ENCODE results near the gene AKAP13.

Gene AKAP13

GRCh38 chr15:85547386-85547785, 167.0 kb downstream of the AKAP13 start:
- TF ChIP-seq, protein P1, sequence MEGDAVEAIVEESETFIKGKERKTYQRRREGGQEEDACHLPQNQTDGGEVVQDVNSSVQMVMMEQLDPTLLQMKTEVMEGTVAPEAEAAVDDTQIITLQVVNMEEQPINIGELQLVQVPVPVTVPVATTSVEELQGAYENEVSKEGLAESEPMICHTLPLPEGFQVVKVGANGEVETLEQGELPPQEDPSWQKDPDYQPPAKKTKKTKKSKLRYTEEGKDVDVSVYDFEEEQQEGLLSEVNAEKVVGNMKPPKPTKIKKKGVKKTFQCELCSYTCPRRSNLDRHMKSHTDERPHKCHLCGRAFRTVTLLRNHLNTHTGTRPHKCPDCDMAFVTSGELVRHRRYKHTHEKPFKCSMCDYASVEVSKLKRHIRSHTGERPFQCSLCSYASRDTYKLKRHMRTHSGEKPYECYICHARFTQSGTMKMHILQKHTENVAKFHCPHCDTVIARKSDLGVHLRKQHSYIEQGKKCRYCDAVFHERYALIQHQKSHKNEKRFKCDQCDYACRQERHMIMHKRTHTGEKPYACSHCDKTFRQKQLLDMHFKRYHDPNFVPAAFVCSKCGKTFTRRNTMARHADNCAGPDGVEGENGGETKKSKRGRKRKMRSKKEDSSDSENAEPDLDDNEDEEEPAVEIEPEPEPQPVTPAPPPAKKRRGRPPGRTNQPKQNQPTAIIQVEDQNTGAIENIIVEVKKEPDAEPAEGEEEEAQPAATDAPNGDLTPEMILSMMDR (IDR thresholded peaks at IDR 0.05; ENCODE audit: extremely low read depth, missing control alignments) = no peak
- DNase-seq (ENCODE audit: low spot score) = peak; percentile 20

DNA sequence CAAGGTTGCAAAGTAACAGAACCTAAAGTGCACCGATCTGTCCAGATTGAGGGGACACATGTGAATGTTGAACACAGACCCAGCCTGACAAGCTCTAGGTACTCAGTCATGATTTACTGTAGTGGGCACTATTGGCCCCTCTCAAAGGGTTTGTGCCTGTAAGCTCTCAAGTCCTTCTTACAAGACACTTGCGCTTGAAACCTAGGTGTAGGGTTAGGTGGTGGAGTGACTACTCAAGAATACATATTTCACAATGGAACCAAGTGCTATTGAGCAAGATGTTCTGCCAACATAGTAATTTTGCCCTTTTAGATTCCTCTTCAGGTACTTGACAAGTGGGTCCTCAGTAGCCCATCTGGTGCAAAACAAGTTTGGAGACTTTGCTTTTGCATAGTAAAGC, 169.9 kb downstream of the AKAP13 start:
- TF ChIP-seq, protein P1 (IDR thresholded peaks at IDR 0.05; ENCODE audit: extremely low read depth, missing control alignments) = no peak
- DNase-seq (ENCODE audit: low spot score) = no peak

GRCh38 chr15:85551221-85551832, 170.9 kb downstream of the AKAP13 start:
- DNase-seq (ENCODE audit: low spot score) = no peak
- TF ChIP-seq, protein P1 (IDR thresholded peaks at IDR 0.05; ENCODE audit: extremely low read depth, missing control alignments) = no peak

DNA sequence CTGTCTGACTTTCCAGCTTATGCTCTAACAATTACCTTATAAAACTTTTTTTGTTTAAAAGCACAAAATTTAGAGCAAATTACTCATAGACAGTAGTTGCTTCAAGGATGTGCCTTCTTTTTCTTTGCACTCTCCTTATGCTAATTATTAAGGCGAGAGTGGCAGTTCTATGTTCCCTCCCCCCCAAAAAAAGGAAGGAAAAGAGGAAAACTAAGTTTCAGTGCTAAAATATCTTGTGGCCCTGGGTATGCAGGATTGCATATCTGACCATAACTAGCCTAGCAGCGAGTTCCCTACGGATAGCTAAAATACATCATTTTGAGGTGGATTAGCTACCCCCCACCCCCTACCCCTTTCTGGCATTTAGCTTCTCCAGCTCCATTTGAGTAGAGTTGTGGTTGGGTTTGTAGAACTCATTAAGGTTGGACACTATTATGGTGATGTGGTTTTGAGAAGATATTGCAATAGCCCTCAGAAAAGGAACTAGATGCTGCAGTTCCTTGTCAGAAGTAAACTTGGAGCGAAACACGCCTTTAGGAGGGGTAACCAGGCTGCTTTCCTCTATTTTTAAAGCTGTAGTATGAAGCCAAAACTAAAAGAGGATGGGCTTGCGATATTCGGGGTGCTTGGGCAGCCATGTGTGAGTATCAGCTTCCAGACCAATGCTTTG, 174.6 kb downstream of the AKAP13 start:
- no peak for DNase-seq (ENCODE audit: low spot score)
- TF ChIP-seq, protein P1 (IDR thresholded peaks at IDR 0.05; ENCODE audit: extremely low read depth, missing control alignments) = no peak

DNA sequence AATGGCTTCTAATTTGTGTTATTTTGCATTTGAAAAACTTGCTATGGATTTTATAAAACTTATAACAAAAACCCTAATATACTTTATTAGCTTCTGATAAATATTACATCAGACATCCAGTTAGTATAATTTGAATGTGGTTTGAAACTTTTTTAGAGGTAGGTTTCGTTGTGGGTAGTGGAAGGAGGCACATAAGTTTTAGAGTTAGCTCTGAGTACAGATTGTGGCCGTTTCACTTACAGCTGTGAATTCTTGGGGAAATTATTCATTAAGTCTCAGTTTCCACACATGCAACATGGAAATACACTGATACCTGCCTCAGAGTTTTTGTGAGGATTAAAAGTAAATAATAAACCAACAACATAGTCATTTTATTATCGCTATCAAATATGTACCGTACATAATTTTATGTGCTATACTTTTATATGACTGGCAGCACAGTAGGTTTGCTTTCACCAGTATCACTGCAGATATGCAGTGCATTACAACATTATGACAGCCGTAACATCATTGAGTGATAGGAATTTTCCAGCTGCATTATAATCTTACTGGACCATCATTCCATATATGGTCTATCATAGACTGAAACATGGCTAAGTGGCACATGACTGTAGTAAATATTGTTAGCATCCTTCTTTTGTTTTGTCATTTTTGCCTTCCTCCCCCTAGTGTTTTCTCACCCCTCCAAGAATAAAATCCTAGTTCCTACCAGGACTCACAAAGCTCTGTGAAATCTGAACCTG, 175.6 kb downstream of the AKAP13 start:
- TF ChIP-seq, protein P1 (IDR thresholded peaks at IDR 0.05; ENCODE audit: extremely low read depth, missing control alignments) = no peak
- DNase-seq (ENCODE audit: low spot score) = no peak

GRCh38 chr15:85556618-85556895, 176.2 kb downstream of the AKAP13 start:
- TF ChIP-seq, protein P1 (IDR thresholded peaks at IDR 0.05; ENCODE audit: extremely low read depth, missing control alignments) = no peak
- no peak for DNase-seq (ENCODE audit: low spot score)

DNA sequence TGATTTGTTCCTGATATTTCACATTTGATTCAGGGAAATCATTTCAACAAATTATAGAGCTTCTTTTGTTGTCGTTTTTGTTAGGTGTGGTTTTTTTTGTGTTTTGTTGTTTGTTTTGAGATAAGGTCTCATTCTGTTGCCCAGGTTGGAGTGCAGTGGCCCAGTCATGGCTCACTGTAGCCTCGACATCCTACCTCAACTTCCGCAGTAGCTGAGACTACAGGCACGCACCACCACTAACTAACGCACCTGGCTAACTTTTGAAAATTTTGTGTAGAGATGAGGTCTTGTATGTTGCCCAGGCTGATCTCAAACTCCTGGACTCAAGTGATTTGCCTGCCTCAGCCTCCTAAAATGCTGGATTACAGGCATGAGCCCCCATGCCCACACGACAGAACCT, 177.0 kb downstream of the AKAP13 start:
- DNase-seq (ENCODE audit: low spot score) = no peak
- TF ChIP-seq, protein P1 (IDR thresholded peaks at IDR 0.05; ENCODE audit: extremely low read depth, missing control alignments) = no peak
